Neural crest cell (in vitro differentiated cells): Measurements from ENCODE around the gene PPP6R3. TPM values are rescaled to one million over a fixed set of nuclear protein-coding genes. Genes with fewer than 3 reads are reported as not detected.

Experiments used
- DNase-seq: peaks from one replicate; pipeline ENCODE4 v3.0.0; 2021; ENCODE audit warnings: low read depth, mixed read lengths, low spot score
- H3K27ac Mint-ChIP-seq: one replicate; pipeline ENCODE4 v1.8.0; 2021; ENCODE audit warnings: mild to moderate bottlenecking, mixed read lengths; ENCODE audit not compliant: unreplicated experiment
- H3K27me3 Mint-ChIP-seq: 2 replicates; pipeline ENCODE4 v1.8.0; 2021; ENCODE audit warnings: low read depth, mild to moderate bottlenecking, mixed read lengths
- H3K36me3 Mint-ChIP-seq: 2 replicates; pipeline ENCODE4 v1.8.0; 2021; ENCODE audit warnings: low read depth, mild to moderate bottlenecking, mixed read lengths
- H3K4me1 Mint-ChIP-seq: 2 replicates; pipeline ENCODE4 v1.8.0; 2021; ENCODE audit warnings: mixed read lengths
- H3K4me3 Mint-ChIP-seq: one replicate; pipeline ENCODE4 v1.8.0; 2021; ENCODE audit warnings: mild to moderate bottlenecking, mixed read lengths
- H3K9me3 Mint-ChIP-seq: 2 replicates; pipeline ENCODE4 v1.8.0; 2021; ENCODE audit warnings: mixed read lengths
- total RNA-seq: library from RNA; stranded (reverse); gene quantifications from 2 replicates; pipeline ENCODE4 v1.2.1, GENCODE V29; 2021
- TF ChIP-seq, protein P1 (sequence below): fragments of 200-600 bp; sonication (generic); conservative IDR thresholded peaks from 2 replicates; pipeline ENCODE4 v1.5.0; 2021; ENCODE audit warnings: antibody characterized with exemption, mild to moderate bottlenecking

Gene PPP6R3
- total RNA-seq, 1 donor from 2014 or later, result 111 TPM

DNA sequence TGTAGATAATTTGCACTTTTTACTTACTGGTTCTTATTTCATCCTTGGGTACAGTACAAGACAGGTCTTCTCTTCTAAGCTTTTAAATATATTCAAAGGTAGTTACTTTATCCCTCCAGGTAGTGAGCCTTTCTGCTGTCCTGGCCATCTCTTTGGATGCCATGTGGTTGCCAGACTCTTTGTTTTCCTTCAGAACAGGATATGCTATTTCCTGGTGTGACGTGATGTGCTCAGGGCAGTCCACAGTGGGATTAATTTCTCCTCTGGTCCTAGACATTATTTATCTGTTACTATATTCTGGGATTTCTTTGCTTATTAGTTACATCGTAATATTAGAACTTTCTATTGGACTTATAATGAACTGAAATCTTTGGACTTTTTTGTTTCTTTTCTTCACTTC, 63.7 kb downstream of the PPP6R3 start:
- H3K27ac Mint-ChIP-seq, result peak overlapping the region; percentile 52
- H3K4me3 Mint-ChIP-seq, result no peak overlapping the region
- peaks cover 43% of the 10 kb centered on the region for H3K36me3 Mint-ChIP-seq
- peaks cover 41% of the 10 kb centered on the region for H3K4me1 Mint-ChIP-seq
- no peaks in the 10 kb centered on the region for H3K27me3 Mint-ChIP-seq
- TF ChIP-seq, protein P1, sequence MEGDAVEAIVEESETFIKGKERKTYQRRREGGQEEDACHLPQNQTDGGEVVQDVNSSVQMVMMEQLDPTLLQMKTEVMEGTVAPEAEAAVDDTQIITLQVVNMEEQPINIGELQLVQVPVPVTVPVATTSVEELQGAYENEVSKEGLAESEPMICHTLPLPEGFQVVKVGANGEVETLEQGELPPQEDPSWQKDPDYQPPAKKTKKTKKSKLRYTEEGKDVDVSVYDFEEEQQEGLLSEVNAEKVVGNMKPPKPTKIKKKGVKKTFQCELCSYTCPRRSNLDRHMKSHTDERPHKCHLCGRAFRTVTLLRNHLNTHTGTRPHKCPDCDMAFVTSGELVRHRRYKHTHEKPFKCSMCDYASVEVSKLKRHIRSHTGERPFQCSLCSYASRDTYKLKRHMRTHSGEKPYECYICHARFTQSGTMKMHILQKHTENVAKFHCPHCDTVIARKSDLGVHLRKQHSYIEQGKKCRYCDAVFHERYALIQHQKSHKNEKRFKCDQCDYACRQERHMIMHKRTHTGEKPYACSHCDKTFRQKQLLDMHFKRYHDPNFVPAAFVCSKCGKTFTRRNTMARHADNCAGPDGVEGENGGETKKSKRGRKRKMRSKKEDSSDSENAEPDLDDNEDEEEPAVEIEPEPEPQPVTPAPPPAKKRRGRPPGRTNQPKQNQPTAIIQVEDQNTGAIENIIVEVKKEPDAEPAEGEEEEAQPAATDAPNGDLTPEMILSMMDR, result no peak
- H3K9me3 Mint-ChIP-seq, result no peaks in the 10 kb centered on the region
- no peak for DNase-seq

DNA sequence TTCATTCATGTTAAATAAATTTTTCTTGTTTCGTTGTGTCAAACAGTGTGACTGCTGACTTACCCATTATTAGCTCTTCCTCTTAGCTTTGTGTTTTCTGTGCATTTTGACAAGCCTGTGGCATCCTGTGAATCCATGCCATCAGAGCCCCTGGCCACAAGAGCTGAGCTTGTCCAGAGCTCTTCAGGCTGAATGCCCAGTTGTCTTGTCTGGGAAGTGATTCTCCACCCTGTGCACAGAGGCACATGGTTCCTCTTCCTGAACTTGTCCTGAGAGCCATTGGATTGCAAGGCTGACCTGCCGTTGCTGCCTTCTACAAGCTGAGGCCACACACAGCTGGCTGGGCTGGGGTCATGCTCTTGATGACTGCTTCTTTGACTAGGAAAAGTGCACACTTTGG, 64.1 kb downstream of the PPP6R3 start:
- H3K36me3 Mint-ChIP-seq, result peaks cover 43% of the 10 kb centered on the region
- H3K4me3 Mint-ChIP-seq, result no peak overlapping the region
- TF ChIP-seq, protein P1, result no peak
- peaks cover 41% of the 10 kb centered on the region for H3K4me1 Mint-ChIP-seq
- no peaks in the 10 kb centered on the region for H3K9me3 Mint-ChIP-seq
- no peak overlapping the region for H3K27ac Mint-ChIP-seq
- DNase-seq, result no peak
- no peaks in the 10 kb centered on the region for H3K27me3 Mint-ChIP-seq

DNA sequence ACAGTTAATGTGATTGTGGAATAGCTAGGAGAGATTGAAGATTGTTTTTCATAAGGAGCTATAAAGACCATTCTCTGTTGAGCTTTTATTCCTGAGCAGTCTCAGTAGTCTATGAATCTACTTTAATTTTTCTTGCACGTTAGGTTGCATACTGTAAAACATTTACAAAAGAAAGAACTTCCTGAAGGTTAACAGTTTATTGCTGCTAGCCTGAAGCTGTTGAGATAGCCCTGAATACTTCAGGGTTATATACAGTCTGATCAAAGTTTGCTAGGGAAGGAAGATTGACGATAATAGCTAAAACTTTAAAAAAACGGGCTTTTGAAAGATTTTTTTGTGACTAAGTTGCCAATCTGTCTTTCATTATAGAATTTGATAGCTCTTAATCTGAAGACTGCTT, 64.8 kb downstream of the PPP6R3 start:
- no peak overlapping the region for H3K27ac Mint-ChIP-seq

DNA sequence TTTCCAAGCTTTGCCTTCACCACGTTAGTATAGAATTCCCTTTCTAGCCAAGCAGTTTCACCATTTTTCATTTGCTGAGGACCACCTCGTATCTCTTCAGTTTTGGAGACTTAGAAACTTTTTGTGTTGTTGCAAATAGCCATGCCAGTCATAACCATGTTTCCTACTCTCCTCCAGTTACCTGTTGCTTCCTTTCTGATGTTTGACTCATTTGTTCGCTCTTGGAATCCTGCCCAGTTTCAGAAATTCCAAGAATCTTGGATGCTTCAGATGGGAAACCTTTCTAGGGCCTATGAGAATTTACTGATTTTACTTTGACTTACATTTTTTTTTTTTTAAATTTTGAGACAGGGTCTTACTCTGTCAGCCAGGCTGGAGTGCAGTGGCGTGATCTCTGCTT, 65.4 kb downstream of the PPP6R3 start:
- DNase-seq, result no peak
- no peaks in the 10 kb centered on the region for H3K9me3 Mint-ChIP-seq
- peaks cover 38% of the 10 kb centered on the region for H3K36me3 Mint-ChIP-seq
- H3K4me1 Mint-ChIP-seq, result peaks cover 41% of the 10 kb centered on the region
- H3K27ac Mint-ChIP-seq, result no peak overlapping the region
- no peaks in the 10 kb centered on the region for H3K27me3 Mint-ChIP-seq
- no peak overlapping the region for H3K4me3 Mint-ChIP-seq
- TF ChIP-seq, protein P1, result no peak

More for the DNA sequence above, 64.8 kb downstream of the PPP6R3 start:
- no peak for DNase-seq
- Mint-ChIP-seq H3K9me3 (no peaks in the 10 kb centered on the region), H3K27me3 (no peaks in the 10 kb centered on the region), H3K4me3 (no peak overlapping the region), H3K36me3 (peaks cover 41% of the 10 kb centered on the region), H3K4me1 (peaks cover 41% of the 10 kb centered on the region)
- TF ChIP-seq, protein P1, result no peak

DNA sequence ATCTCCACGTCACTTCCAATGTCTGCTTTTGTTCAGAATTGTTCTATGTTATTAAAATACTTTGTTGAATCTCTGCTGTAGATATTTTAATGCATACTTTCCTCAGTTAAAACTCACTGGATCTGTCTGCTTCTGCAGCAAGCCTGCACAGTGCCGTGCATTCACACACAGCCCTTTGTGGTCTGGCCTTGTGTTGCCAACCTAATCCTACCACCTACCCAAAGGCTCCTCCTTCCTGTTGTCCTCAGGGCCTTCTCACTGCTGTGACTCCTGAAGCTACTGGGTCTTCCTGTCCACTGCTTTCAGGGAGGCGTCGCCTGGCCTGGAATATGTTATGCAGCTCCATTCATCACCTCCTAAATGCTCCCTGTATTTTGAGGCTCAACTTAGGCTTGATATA, 67.0 kb downstream of the PPP6R3 start:
- Mint-ChIP-seq H3K4me1 (peaks cover 41% of the 10 kb centered on the region), H3K4me3 (no peak overlapping the region), H3K27ac (no peak overlapping the region), H3K9me3 (no peaks in the 10 kb centered on the region), H3K36me3 (peaks cover 30% of the 10 kb centered on the region), H3K27me3 (no peaks in the 10 kb centered on the region)
- TF ChIP-seq, protein P1, result no peak
- no peak for DNase-seq

DNA sequence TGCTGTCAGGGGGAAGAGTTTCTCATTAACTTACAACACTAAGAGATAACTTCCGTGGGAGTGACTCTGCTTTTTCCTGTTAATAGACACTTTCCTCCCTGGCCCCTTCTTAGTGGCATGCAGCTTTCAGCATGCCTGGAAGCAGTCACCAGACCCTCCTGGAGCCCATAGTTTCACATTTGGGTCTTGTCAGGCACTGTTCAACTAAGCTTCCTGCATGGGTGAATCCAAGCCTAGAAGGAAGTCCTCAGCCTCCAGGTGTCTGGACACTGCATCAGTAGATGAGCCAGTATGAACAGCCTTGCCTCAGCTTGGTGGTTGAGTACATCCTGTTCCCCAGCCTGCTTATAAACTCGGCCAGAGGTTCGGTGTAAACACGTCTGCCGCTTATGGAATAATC, 68.1 kb downstream of the PPP6R3 start:
- Mint-ChIP-seq H3K4me3 (no peak overlapping the region), H3K27me3 (no peaks in the 10 kb centered on the region), H3K27ac (no peak overlapping the region), H3K9me3 (no peaks in the 10 kb centered on the region), H3K36me3 (peaks cover 23% of the 10 kb centered on the region), H3K4me1 (peaks cover 39% of the 10 kb centered on the region)
- TF ChIP-seq, protein P1, result no peak
- no peak for DNase-seq
